A549 (cell line): ENCODE measurements around the gene FAF1. TPM values are rescaled to one million over a fixed set of nuclear protein-coding genes. Genes with fewer than 3 reads are reported as not detected.

Source experiments
- ATAC-seq, 2 experiments: fragments of 200-7000 bp in 1 of 2; fragments of >200 bp in 1 of 2; cut with Nextera tagmentation in 1 of 2; cut with Tn5 transposase in 1 of 2; 3 replicates each; pipeline versions ENCODE4 v1.8.0 to v1.9.1; 2018 to 2020; ENCODE audit warnings: mild to moderate bottlenecking in 1 of 2, moderate library complexity in 1 of 2
- CTCF ChIA-PET: fragments of 300-600 bp; sonication (Branson Sonifier 250); formaldehyde crosslinking; extraction: SDS; loops from one replicate; lab custom pipeline; 2021; ENCODE audit warnings: antibody characterized with exemption, inconsistent platforms; lab: Yijun Ruan, JAX
- POLR2A ChIA-PET: fragments of 350-600 bp; formaldehyde crosslinking; extraction: SDS; loops from one replicate; lab custom pipeline; 2021; ENCODE audit warnings: antibody characterized with exemption, inconsistent platforms; lab: Yijun Ruan, JAX
- DNase-seq, 2 experiments: peaks; one replicate each; pipeline versions ENCODE4 v3.0.0 to v3.0.0-alpha.2; 2011 to 2016; ENCODE audit warnings: low read depth in 1 of 2, low spot score in 1 of 2
- FAIRE-seq: peaks from 2 replicates; lab custom pipeline; 2011; peaks lifted over from hg19 to GRCh38; lab: Jason Lieb, UNC
- H3K27ac ChIP-seq, 2 experiments: fragments of >200 bp; sonication (Bioruptor Twin); formaldehyde crosslinking; 3 replicates each; pipeline ENCODE4 v1.5.1; 2016 to 2017
- H3K4me1 ChIP-seq: fragments of >200 bp; sonication (Bioruptor Twin); formaldehyde crosslinking; 3 replicates; pipeline ENCODE4 v1.6.1; 2016
- H3K4me2 ChIP-seq: fragments of >200 bp; sonication (Bioruptor Twin); formaldehyde crosslinking; 3 replicates; pipeline ENCODE4 v1.6.1; 2016
- H3K4me3 ChIP-seq: fragments of >200 bp; sonication (Bioruptor Twin); formaldehyde crosslinking; 3 replicates; pipeline ENCODE4 v1.5.1; 2016
- H3K9me3 ChIP-seq: fragments of >200 bp; sonication (Bioruptor Twin); formaldehyde crosslinking; 3 replicates; pipeline ENCODE4 v1.6.1; 2016
- BCL3 ChIP-seq: fragments of >200 bp; sonication (Bioruptor Twin); formaldehyde crosslinking; IDR thresholded peaks from 3 replicates; pipeline ENCODE4 v1.6.1; 2016
- CBX2 ChIP-seq: fragments of 200-600 bp; sonication (generic); IDR thresholded peaks from 2 replicates; pipeline ENCODE4 v1.6.1; 2016; ENCODE audit warnings: low read depth, mild to moderate bottlenecking, borderline replicate concordance
- CBX8 ChIP-seq: fragments of 200-600 bp; sonication (generic); IDR thresholded peaks from 2 replicates; pipeline ENCODE4 v1.6.1; 2016
- CEBPB ChIP-seq, 2 experiments: fragments of >200 bp in 1 of 2; sonication (Bioruptor Twin) in 1 of 2; formaldehyde crosslinking in 1 of 2; IDR thresholded peaks; 2 replicates each; pipeline ENCODE4 v1.6.1; 2012 to 2016
- CHD2 ChIP-seq: fragments of 150-350 bp; IDR thresholded peaks from 2 replicates; pipeline ENCODE4 v1.6.1; 2014; ENCODE audit warnings: low read length; ENCODE audit not compliant: partially characterized antibody
- E2F6 ChIP-seq: IDR thresholded peaks from 2 replicates; pipeline ENCODE4 v1.6.1; 2012; ENCODE audit warnings: low read depth, borderline replicate concordance
- ELK1 ChIP-seq: fragments of 150-350 bp; IDR thresholded peaks from 2 replicates; pipeline ENCODE4 v1.6.1; 2014; ENCODE audit warnings: low read depth, mild to moderate bottlenecking, low read length
- ESRRA ChIP-seq: fragments of 150-350 bp; IDR thresholded peaks from 2 replicates; pipeline ENCODE4 v1.6.1; 2014; ENCODE audit warnings: mild to moderate bottlenecking, low read length, borderline replicate concordance
- FOSB ChIP-seq: fragments of 250-450 bp; sonication (Bioruptor Pico); IDR thresholded peaks from 2 replicates; pipeline ENCODE4 v1.5.0; 2020; ENCODE audit warnings: mild to moderate bottlenecking, moderate library complexity
- FOXS1 ChIP-seq: fragments of 250-450 bp; sonication (Bioruptor Pico); IDR thresholded peaks from 2 replicates; pipeline ENCODE4 v1.5.0; 2020; ENCODE audit warnings: mild to moderate bottlenecking, moderate library complexity
- GATA3 ChIP-seq: IDR thresholded peaks from 2 replicates; pipeline ENCODE4 v1.6.1; 2012; ENCODE audit warnings: borderline replicate concordance
- HDAC2 ChIP-seq: fragments of 200-600 bp; sonication (generic); IDR thresholded peaks from 2 replicates; pipeline ENCODE4 v1.6.1; 2016
- HEYL ChIP-seq: fragments of 250-450 bp; sonication (Bioruptor Pico); IDR thresholded peaks from 2 replicates; pipeline ENCODE4 v1.8.0; 2021; ENCODE audit warnings: mild to moderate bottlenecking, moderate library complexity
- HOXA7 ChIP-seq: fragments of 250-450 bp; sonication (Bioruptor Pico); IDR thresholded peaks from 2 replicates; pipeline ENCODE4 v1.5.0; 2020; ENCODE audit warnings: mild to moderate bottlenecking, moderate library complexity
- HOXB5 ChIP-seq: fragments of 250-450 bp; sonication (Bioruptor Pico); IDR thresholded peaks from 2 replicates; pipeline ENCODE4 v1.5.0; 2020; ENCODE audit warnings: mild to moderate bottlenecking, moderate library complexity
- JUN ChIP-seq, 2 experiments: fragments of >200 bp; sonication (Bioruptor Twin); formaldehyde crosslinking; IDR thresholded peaks; 2 replicates in 1 of 2; 3 replicates in 1 of 2; pipeline ENCODE4 v1.6.1; 2016 to 2017
- KDM1A ChIP-seq: fragments of 200-600 bp; sonication (generic); IDR thresholded peaks from 2 replicates; pipeline ENCODE4 v1.6.1; 2016; ENCODE audit warnings: low read depth, mild to moderate bottlenecking
- MAFK ChIP-seq: fragments of 450-650 bp; IDR thresholded peaks from 2 replicates; pipeline ENCODE4 v1.6.1; 2014; ENCODE audit not compliant: partially characterized antibody
- MAX ChIP-seq: IDR thresholded peaks from 2 replicates; pipeline ENCODE4 v1.6.1; 2012
- NPAS2 ChIP-seq: fragments of 250-450 bp; sonication (Bioruptor Pico); IDR thresholded peaks from 2 replicates; pipeline ENCODE4 v1.8.0; 2022; ENCODE audit warnings: mild to moderate bottlenecking, moderate library complexity, borderline replicate concordance
- NR3C1 ChIP-seq: fragments of >200 bp; sonication (Bioruptor Twin); formaldehyde crosslinking; IDR thresholded peaks from 3 replicates; pipeline ENCODE4 v1.6.1; 2017
- RAD21 ChIP-seq, 2 experiments: fragments of >200 bp in 1 of 2; sonication (Bioruptor Twin) in 1 of 2; formaldehyde crosslinking in 1 of 2; IDR thresholded peaks in 1 of 2; conservative IDR thresholded peaks in 1 of 2; 2 replicates in 1 of 2; 3 replicates in 1 of 2; pipeline ENCODE4 v1.6.1; 2012 to 2018; ENCODE audit warnings: inconsistent platforms in 1 of 2
- RCOR1 ChIP-seq: fragments of 150-350 bp; IDR thresholded peaks from 2 replicates; pipeline ENCODE4 v1.6.1; 2014; ENCODE audit warnings: antibody characterized with exemption, low read length, low read depth
- RNF2 ChIP-seq: fragments of 200-600 bp; sonication (generic); IDR thresholded peaks from 2 replicates; pipeline ENCODE4 v1.6.1; 2016; ENCODE audit warnings: low read depth, mild to moderate bottlenecking, antibody characterized with exemption, moderate library complexity, borderline replicate concordance
- TP53 ChIP-seq: fragments of 250-450 bp; sonication (Bioruptor Pico); IDR thresholded peaks from 2 replicates; pipeline ENCODE4 v1.5.0; 2021; ENCODE audit warnings: mild to moderate bottlenecking, moderate library complexity
- USF2 ChIP-seq: fragments of 450-650 bp; IDR thresholded peaks from 2 replicates; pipeline ENCODE4 v1.6.1; 2014; ENCODE audit warnings: antibody characterized with exemption
- ZFP36 ChIP-seq: fragments of 450-650 bp; IDR thresholded peaks from 2 replicates; pipeline ENCODE4 v1.6.1; 2014; ENCODE audit warnings: borderline replicate concordance; ENCODE audit not compliant: partially characterized antibody
- ZSCAN20 ChIP-seq: fragments of 250-450 bp; sonication (Bioruptor Pico); IDR thresholded peaks from 2 replicates; pipeline ENCODE4 v1.8.0; 2022; ENCODE audit warnings: mild to moderate bottlenecking, moderate library complexity
- WGBS: methylation state at CpG from one replicate; pipeline ENCODE4 v1.1.6; 2017; ENCODE audit errors: missing lambda C conversion rate; 5-methylcytosine and 5-hydroxymethylcytosine counted together
- polyA plus RNA-seq, 4 experiments: library from polyadenylated mRNA; depleted of rRNA in 3 of 4; stranded (reverse); fragments of >200 nt; fragmentation: RNase III in 1 of 4; extraction: RNeasy Plus Mini Kit Qiagen cat#74134 plus additional on column Dnase treatment in 1 of 4; gene quantifications; 2 replicates in 3 of 4; 3 replicates in 1 of 4; pipeline ENCODE4 v1.2.3, GENCODE V29; 2011 to 2017

Gene FAF1
- polyA plus RNA-seq, 2 of the 4 experiments (the other 2 are of a cell fraction) = 31.7 to 46.2 TPM

GRCh38 chr1:50416553-50417453 lies 543.3 kb downstream of the FAF1 start:
- 44% methylated on average over 32 of the region's 46 CpGs for WGBS
- Histone ChIP-seq H3K9me3 (no peaks in the 10 kb centered on the region), H3K27ac (no peak overlapping the region), H3K4me3 (peak overlapping the region; percentile 27; the same call in 2 of the 3 replicates), H3K4me1 (no peaks in the 10 kb centered on the region), H3K4me2 (peak overlapping the region; percentile 71)
- DNase-seq (no peak), ATAC-seq (peak in 1 of 2 experiments; percentile 27; a peak in 1 of 6 replicates), FAIRE-seq (no peak)
- TF ChIP-seq HEYL (CRISPR knock-in tag) (no peak), E2F6 (no peak), HOXA7 (CRISPR knock-in tag) (no peak), KDM1A (no peak), FOXS1 (no peak), MAFK (no peak), HDAC2 (no peak), GATA3 (no peak), CHD2 (no peak), CEBPB (IDR thresholded peaks at IDR 0.05) (no peak), BCL3 (no peak), CBX2 (no peak), HOXB5 (CRISPR knock-in tag) (no peak), ZSCAN20 (CRISPR knock-in tag) (no peak)
- CTCF ChIA-PET = no interaction called here
- POLR2A ChIA-PET = no interaction called here

GRCh38 chr1:50416150-50416527 lies 543.9 kb downstream of the FAF1 start:
- DNase-seq (no peak), ATAC-seq (peak in 1 of 2 experiments; percentile 30; a peak in 2 of 6 replicates), FAIRE-seq (no peak)
- TF ChIP-seq TP53 (CRISPR knock-in tag) (no peak), FOSB (no peak), RAD21 (conservative IDR thresholded peaks at IDR 0.05 in 1 of 2, IDR thresholded peaks at IDR 0.05 in 1 of 2) (no peak), E2F6 (no peak), ZSCAN20 (CRISPR knock-in tag) (no peak), NR3C1 (no peak), USF2 (no peak), MAX (no peak), RNF2 (no peak), NPAS2 (CRISPR knock-in tag) (no peak), ELK1 (no peak), ZFP36 (no peak), CBX8 (no peak), ESRRA (no peak), KDM1A (no peak), HOXA7 (CRISPR knock-in tag) (no peak), RCOR1 (no peak), JUN (IDR thresholded peaks at IDR 0.05) (no peak)
- Histone ChIP-seq H3K27ac (no peak overlapping the region), H3K4me3 (peak overlapping the region; percentile 27; the same call in 2 of the 3 replicates), H3K9me3 (no peaks in the 10 kb centered on the region), H3K4me1 (no peaks in the 10 kb centered on the region), H3K4me2 (peak overlapping the region; percentile 71)
- ChIA-PET CTCF (interaction anchor here (1.5 kb wide), 1 partner anchor 8 kb away, joined by 4 read pairs; no protein-coding TSS in a partner anchor), POLR2A (no interaction called here)
- WGBS = 40% methylated on average over 25 of the region's 25 CpGs
